NCI-H1105 treated with DMSO at 0.1 percent for 48 hours (cell line): ENCODE data around the gene RAB44.
"Not testable (repeated sequence)": the region's sequence is repeated elsewhere in the genome, so short reads cannot be mapped to it uniquely, and the experiment has no call there.

Source experiments
- DNase-seq: peaks from one replicate; lab custom pipeline; 2025; lab: John Stamatoyannopoulos, UW

The RAB44 gene

GRCh38 chr6:36697481-36697903 lies at the start of gene RAB44:
TSS of gene RAB44 (plus strand) at chr6:36697826. CDS start at chr6:36704236, 6,410 bp downstream.
- no peak for DNase-seq

GRCh38 chr6:36649086-36649485 lies 48.5 kb upstream of the RAB44 start:
- no peak for DNase-seq

GRCh38 chr6:36649701-36650484 lies 47.7 kb upstream of the RAB44 start:
- no peak for DNase-seq

DNA sequence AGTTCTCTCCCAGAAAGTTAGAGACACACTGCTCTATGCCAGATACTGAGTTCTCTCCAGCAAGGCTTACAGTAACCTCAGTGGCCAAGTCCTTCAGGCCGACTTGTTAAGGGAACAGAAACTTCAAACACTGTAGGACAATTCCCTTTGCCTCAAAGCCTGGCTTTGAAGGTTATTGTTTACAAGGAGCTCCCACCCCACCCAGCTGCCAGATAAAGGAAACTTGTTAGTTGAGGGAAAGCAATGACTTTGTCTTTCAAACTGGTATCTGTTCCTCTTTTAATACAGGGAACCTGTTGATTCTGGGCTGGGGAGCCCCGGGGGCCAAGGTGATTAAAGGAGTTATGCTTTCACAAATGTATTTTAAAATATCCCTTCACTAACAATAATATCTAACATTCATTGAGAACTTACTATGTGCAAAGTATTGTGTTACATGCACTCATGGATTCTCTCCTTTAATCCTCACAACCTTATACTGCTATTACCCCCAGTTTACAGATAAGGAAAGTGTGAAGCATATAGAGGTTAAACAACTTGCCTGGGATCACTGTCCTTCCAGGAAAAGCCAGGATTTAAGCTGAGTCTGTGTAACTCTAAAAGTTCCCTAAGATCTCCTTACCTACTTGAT lies 46.7 kb upstream of the RAB44 start:
- DNase-seq: peak; percentile 3

DNA sequence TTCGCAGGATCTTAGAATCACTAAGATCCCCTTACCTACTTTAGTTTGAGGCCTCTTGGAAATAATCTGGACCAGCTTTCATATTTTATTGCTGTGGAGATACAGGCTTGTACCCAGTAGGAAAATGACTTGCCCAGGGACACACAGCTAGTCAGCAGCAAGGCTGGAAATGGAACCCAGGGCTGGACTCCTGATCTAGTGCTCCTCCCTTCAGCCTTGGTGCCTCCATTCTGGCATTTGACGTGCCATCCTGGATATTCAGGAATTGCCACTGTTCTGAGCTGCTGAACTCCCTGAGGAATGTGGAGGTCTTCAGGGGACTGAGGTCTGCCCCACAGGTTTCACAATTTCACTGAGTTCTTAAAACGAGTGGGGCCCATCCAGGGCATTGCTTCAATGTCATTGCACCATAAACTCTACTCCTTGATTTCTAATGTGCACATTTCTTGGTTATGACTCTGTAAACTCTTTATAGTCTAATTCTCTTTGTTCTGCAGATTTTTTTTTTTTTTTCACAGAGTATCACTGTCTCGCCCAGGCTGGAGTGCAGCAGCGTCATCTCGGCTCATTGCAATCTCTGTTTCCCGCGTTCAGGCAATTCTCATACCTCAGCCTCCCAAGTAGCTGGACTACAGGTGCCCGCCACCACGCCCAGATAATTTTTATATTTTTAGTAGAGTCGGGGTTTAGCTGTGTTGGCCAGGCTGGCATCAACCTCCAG lies 45.8 kb upstream of the RAB44 start:
- no peak for DNase-seq

DNA sequence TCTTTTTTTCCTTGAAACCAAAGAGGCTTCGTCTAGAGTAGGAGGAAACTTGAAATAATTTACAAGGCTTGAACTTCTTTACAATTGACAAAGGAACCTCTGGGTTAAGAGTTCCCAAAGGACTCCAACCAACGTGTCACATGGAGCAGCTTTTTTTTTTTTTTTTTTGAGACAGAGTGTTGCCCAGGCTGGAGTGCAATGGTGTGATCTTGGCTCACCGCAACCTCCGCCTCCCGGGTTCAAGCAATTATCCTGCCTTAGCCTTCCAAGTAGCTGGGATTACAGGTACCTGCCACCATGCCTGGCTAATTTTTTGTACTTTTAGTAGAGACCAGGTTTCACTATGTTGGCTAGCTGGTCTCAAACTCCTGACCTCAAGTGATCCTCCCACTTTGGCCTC lies 43.2 kb upstream of the RAB44 start:
- not testable (repeated sequence) for DNase-seq

- no peak for DNase-seq
Measured at GRCh38 chr6:36655085-36655724, 42.4 kb upstream of the RAB44 start.

DNA sequence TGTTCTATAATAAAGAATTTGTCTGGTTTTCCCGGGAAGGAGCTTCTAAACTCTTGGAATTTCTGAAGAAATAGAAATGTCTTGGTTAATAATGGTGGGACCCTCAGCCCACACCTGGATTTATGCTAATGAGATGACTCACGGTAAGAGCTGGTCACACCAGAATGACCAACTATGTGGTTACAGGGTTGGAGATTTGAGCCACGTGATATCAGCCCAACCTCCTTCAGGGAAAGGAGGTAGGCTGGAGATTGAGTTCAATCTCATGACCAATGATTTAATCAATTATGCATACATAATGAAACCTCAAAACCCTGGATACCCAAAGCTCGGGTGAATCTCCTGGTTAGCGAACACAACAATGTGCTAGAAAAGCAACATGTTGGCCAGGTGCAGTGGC lies 41.2 kb upstream of the RAB44 start:
- DNase-seq: no peak

DNA sequence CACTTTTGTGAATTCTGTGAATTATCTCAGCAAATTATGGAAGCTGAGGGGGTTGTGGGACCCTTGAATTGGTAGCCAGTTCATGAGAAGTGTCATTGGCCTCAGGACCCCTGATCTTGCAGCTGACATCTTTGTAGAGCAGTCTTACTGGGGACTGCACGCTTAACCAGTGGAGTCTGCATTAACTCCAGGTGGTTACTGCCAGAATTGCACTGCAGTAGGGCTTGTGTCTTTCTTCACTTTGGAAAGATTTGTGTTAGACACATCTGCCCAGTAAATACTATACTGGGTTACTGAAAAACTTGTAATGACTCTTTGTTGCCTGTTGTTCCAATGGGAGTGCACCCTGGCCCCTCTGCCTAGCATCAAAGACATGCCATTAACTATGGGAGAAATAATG lies 40.4 kb upstream of the RAB44 start:
- no peak for DNase-seq

DNA sequence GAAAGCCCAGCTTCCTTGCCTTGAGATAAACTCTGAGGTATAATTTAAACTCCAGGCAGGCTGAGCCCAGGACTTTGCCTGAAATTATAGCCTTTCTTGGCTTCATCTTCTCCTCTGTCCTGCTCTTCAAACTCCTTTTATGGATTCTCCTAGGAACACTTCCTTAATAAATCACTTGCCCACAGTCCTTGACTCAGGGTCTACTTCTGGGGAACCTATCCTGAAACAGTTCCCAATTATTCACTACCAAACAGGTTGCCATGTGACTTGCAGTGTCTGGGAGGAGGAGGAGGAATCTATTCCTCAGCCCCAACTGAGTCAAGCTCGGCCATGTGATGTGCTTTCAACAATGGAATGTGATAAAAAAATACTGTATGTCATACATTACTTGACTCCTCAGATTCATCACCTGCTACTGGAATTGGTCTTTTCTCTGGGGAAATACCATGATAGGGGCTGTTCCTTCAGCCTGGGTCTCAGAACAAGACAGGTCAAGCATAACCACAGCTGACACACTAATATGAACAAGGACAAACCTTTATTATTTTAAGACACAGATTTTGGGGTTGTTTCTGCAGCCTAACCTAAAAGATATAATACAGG lies 39.6 kb upstream of the RAB44 start:
- DNase-seq: no peak

DNA sequence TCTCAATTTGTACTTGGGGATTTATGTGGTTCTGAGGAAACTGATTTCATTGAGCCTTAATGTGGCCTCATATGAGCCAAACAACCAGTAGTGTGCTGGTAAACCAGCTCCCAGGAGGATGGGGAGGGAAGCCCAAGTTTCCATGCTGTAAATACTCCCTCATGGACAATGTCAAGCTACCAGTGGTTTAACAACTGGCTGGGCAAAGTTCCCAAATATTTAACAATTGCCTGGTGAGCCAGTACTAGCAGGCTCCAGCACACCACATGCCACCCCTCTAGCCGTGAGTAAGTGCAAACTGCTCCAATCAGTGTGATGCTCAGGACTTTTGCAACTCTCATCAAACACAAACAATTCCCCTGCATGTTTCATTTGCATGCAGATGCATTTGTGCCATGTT lies 38.4 kb upstream of the RAB44 start:
- no peak for DNase-seq

GRCh38 chr6:36660771-36661471 lies 36.7 kb upstream of the RAB44 start:
- DNase-seq: no peak

DNA sequence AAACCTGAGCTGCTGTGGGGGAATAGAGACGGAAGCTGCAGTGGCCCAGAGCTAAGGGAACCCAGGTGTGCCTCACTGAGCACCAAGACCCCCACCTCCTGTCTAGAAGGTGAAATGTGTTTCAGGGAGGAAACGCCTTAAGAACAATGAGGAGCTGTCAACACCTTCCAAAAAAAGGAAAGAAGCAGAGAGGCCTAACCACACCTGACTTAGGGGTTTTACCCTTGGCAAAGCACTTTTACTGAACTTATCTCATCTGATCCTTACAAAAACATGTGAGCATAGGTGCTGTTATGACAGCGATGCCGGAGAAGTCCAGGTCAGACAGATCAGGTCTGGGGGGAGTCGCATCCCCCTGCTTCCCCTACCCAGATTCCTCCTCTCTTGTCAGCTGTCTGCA lies 35.2 kb upstream of the RAB44 start:
- DNase-seq: no peak

DNA sequence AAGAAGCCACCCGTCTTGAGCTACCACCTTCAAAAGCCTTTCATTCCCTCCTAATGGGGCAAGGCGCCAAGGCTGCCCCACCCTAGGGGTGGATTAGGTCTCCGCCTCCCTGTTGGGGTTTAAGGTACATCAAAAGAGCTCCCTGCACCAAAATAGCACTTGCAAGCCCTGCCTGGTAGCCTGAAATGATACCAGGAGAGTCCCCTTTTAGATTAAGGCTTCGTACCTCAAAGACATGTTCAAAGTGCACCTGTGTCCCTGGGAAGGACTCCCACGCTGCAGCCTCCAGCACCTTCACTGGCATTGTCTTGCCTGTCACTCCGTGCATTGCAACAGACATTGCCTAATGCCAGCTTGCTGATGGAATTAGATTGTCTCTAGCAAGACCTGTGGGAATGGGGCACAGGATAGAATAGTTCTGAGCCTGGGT lies 34.8 kb upstream of the RAB44 start:
- no peak for DNase-seq

GRCh38 chr6:36663504-36664446 lies 33.9 kb upstream of the RAB44 start:
- no peak for DNase-seq

- DNase-seq: no peak
Measured at GRCh38 chr6:36665180-36665579, 32.4 kb upstream of the RAB44 start.

DNA sequence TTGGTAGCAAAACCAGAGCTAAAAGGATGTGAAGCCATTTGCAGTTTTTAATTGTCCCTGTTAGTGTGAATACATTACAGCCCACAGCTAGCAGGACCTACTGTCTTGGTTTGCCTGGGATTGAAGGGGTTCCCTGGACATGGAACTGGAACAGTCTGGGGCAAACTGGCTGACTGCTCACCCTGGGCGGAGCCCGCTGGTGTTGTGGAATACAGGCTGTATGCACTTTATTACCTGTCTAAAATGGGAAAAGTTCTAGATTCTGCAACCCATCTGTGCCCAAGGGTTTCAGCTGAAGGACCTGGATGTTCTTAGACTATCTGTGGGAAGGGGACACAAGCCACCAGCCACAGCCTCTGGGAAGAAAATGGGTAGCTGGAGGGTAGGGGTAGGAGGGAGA lies 31.3 kb upstream of the RAB44 start:
- DNase-seq: no peak

DNA sequence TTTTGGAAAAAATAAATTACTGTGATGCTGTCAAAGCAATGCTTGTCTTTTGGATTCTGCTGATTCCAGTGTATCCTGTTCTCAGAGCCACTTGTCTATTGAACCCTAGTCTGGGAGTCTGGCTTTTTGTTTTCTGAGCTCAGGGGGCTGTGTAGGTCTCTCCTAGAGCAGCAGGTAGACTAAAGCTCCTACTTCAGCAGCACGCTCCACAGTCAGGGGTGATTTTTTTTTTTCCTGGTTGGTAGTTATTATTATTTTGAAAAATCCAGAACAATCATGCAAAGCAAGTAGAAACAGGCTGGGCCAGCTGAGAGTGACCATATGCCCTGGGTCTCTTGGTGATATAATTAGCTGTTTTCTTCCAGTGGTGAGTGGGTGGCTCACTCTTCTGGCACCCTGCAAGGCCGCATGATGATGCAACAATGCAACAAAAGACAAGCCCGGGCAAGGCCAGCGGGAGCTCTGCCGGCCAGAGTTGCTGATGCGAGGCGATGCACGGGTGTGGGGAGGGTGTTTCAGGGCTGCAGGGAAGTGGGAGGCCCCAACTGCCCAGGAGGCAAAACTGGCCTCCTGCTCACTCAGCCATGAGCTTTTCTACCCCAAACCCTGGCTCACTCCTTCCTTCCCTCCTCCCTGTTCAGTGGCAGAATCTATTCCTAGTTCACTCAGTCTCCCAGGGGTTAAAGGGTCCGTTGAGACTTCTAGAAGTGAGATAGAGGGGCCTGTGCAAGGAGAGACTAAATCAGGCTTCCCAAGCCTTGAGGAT lies 30.6 kb upstream of the RAB44 start:
- peak; percentile 87 for DNase-seq

DNA sequence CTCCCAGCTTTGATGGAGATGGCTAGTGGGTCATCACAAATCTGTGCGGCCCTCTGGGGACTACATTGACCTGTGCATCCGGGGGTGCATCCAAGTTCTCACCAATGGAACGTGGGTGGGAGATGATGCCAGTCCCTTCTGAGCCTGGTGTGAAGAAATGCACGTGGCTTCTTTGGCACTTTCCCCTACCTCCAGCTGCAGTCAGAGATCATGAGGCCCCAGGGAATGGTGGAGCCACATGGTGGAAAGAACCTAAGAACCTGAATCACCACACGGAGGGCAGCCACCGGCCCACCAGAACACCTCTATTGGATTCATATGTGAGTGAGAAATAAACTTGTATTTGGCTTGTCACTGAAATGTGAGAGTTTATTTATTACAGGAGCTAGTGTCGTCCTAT lies 29.0 kb upstream of the RAB44 start:
- no peak for DNase-seq

DNA sequence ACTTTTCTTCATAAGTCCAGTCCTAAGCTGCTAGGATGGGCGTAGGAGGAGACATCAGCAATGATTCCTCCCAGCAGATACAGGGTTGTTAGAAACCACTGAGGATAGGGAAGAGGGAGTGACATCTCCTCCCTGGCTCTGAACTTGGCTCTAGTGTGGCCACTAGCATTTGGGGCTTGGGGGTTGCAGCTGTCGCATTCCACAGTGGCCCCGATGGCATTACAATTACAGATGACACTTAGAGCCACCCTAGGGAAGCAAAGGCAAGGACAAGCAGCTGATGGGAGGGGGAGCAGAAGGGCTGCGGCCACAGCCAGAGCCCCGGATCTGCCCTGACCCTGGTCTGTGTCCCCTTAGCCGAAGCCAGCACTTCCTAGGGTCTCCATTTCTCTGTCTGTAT lies 28.6 kb upstream of the RAB44 start:
- DNase-seq: no peak
